Type B pancreatic cell (in vitro differentiated cells): ENCODE measurements around the gene CNGA4. TPM values are rescaled to one million over a fixed set of nuclear protein-coding genes. Genes with fewer than 3 reads are reported as not detected.
"Not testable (repeated sequence)": the region's sequence is repeated elsewhere in the genome, so short reads cannot be mapped to it uniquely, and the experiment has no call there.

Experiments
- DNase-seq: peaks from one replicate; pipeline ENCODE4 v3.0.0; 2021; ENCODE audit warnings: mixed read lengths; ENCODE audit not compliant: unreplicated experiment; ENCODE audit errors: extremely low spot score
- H3K27ac Mint-ChIP-seq: 2 replicates; pipeline ENCODE4 v1.8.0; 2021; ENCODE audit warnings: mild to moderate bottlenecking, mixed read lengths
- H3K27me3 Mint-ChIP-seq: 2 replicates; pipeline ENCODE4 v1.8.0; 2021; ENCODE audit warnings: mixed read lengths
- H3K36me3 Mint-ChIP-seq: 2 replicates; pipeline ENCODE4 v1.8.0; 2021; ENCODE audit warnings: mixed read lengths
- H3K4me1 Mint-ChIP-seq: one replicate; pipeline ENCODE4 v1.8.0; 2021; ENCODE audit warnings: mixed read lengths; ENCODE audit not compliant: unreplicated experiment
- H3K4me3 Mint-ChIP-seq: 2 replicates; pipeline ENCODE4 v1.8.0; 2021; ENCODE audit warnings: mild to moderate bottlenecking, mixed read lengths
- H3K9me3 Mint-ChIP-seq: 2 replicates; pipeline ENCODE4 v1.8.0; 2021; ENCODE audit warnings: mixed read lengths
- CTCF ChIP-seq: fragments of 200-600 bp; sonication (generic); conservative IDR thresholded peaks from 2 replicates; pipeline ENCODE4 v1.5.0; 2021; ENCODE audit warnings: antibody characterized with exemption, mild to moderate bottlenecking
- total RNA-seq: library from RNA; stranded (reverse); gene quantifications from 2 replicates; pipeline ENCODE4 v1.2.1, GENCODE V29; 2021; ENCODE audit warnings: low replicate concordance

Gene CNGA4
- total RNA-seq, 1 donor from 2014 or later, result 0.68 TPM

GRCh38 chr11:6271598-6271997, 32.7 kb downstream of the CNGA4 start:
- Mint-ChIP-seq H3K27me3 (peaks cover 10% of the 10 kb centered on the region), H3K27ac (no peak overlapping the region), H3K9me3 (no peaks in the 10 kb centered on the region), H3K36me3 (no peaks in the 10 kb centered on the region), H3K4me1 (no peaks in the 10 kb centered on the region), H3K4me3 (no peak overlapping the region)
- no peak for DNase-seq
- no peak for TF ChIP-seq CTCF

GRCh38 chr11:6273188-6273587, 34.3 kb downstream of the CNGA4 start:
- Mint-ChIP-seq H3K27me3 (peaks cover 10% of the 10 kb centered on the region), H3K4me1 (no peaks in the 10 kb centered on the region), H3K9me3 (no peaks in the 10 kb centered on the region), H3K4me3 (no peak overlapping the region), H3K36me3 (no peaks in the 10 kb centered on the region), H3K27ac (no peak overlapping the region)
- DNase-seq, result no peak
- no peak for TF ChIP-seq CTCF

- not testable (repeated sequence) for H3K4me1 Mint-ChIP-seq, DNase-seq, H3K9me3 Mint-ChIP-seq, H3K27ac Mint-ChIP-seq, H3K4me3 Mint-ChIP-seq, H3K36me3 Mint-ChIP-seq
- peaks cover 14% of the 10 kb centered on the region for H3K27me3 Mint-ChIP-seq
Measured at GRCh38 chr11:6280809-6281208, 41.9 kb downstream of the CNGA4 start.

GRCh38 chr11:6283453-6284023, 44.6 kb downstream of the CNGA4 start:
- Mint-ChIP-seq H3K9me3 (no peaks in the 10 kb centered on the region), H3K36me3 (no peaks in the 10 kb centered on the region), H3K27ac (no peak overlapping the region), H3K27me3 (peaks cover 16% of the 10 kb centered on the region), H3K4me3 (no peak overlapping the region), H3K4me1 (no peaks in the 10 kb centered on the region)
- DNase-seq, result no peak
- TF ChIP-seq CTCF, result no peak

GRCh38 chr11:6284250-6284649, 45.4 kb downstream of the CNGA4 start:
- TF ChIP-seq CTCF, result no peak
- H3K36me3 Mint-ChIP-seq, result no peaks in the 10 kb centered on the region
- no peak overlapping the region for H3K27ac Mint-ChIP-seq
- H3K27me3 Mint-ChIP-seq, result peaks cover 23% of the 10 kb centered on the region
- H3K9me3 Mint-ChIP-seq, result no peaks in the 10 kb centered on the region
- H3K4me1 Mint-ChIP-seq, result no peaks in the 10 kb centered on the region
- DNase-seq, result no peak
- no peak overlapping the region for H3K4me3 Mint-ChIP-seq

GRCh38 chr11:6285019-6285418, 46.1 kb downstream of the CNGA4 start:
- Mint-ChIP-seq H3K36me3 (no peaks in the 10 kb centered on the region), H3K27ac (no peak overlapping the region), H3K27me3 (peaks cover 25% of the 10 kb centered on the region), H3K4me1 (no peaks in the 10 kb centered on the region), H3K4me3 (no peak overlapping the region), H3K9me3 (no peaks in the 10 kb centered on the region)
- DNase-seq, result no peak
- TF ChIP-seq CTCF, result no peak

Other genes starting within 250 kb of the CNGA4 start
- 0.07 TPM in 1 of 2 replicates, not detected in the other for gene OR56A4, start 232.1 kb upstream of the CNGA4 start, total RNA-seq
- not detected in 2 replicates for gene OR56A1, start 208.3 kb upstream of the CNGA4 start, total RNA-seq
- not detected in 2 replicates for gene OR56B4, start 131.4 kb upstream of the CNGA4 start, total RNA-seq
- gene OR52B2, start 68.8 kb upstream of the CNGA4 start, total RNA-seq, result not detected in 2 replicates
- not detected in 2 replicates for gene OR52W1, start 39.9 kb upstream of the CNGA4 start, total RNA-seq
- gene C11orf42, start 33.5 kb upstream of the CNGA4 start, total RNA-seq, result not detected in 2 replicates
- 50.7 and 52.5 TPM in 2 replicates for gene FHIP1B, start 4.5 kb upstream of the CNGA4 start, total RNA-seq
- 0.90 and 1.1 TPM in 2 replicates for gene CCKBR, start 20.7 kb downstream of the CNGA4 start, total RNA-seq
- 4.2 and 7.9 TPM in 2 replicates for gene CAVIN3, start 81.4 kb downstream of the CNGA4 start, total RNA-seq
- 31.6 and 50.0 TPM in 2 replicates for gene SMPD1, start 151.4 kb downstream of the CNGA4 start, total RNA-seq
- gene APBB1, start 180.0 kb downstream of the CNGA4 start, total RNA-seq, result 38.4 and 61.6 TPM in 2 replicates
- gene HPX, start 201.9 kb downstream of the CNGA4 start, total RNA-seq, result 1.5 and 1.9 TPM in 2 replicates
- gene TRIM3, start 234.9 kb downstream of the CNGA4 start, total RNA-seq, result 15.6 and 22.9 TPM in 2 replicates
- 60.9 and 77.3 TPM in 2 replicates for gene ARFIP2, start 242.2 kb downstream of the CNGA4 start, total RNA-seq
- gene TIMM10B, start 242.4 kb downstream of the CNGA4 start, total RNA-seq, result 31.2 and 35.7 TPM in 2 replicates